ENCODE data around the gene CDYL2. TPM values are rescaled to one million over a fixed set of nuclear protein-coding genes. Genes with fewer than 3 reads are reported as not detected.

CDYL2 gene
- total and polyA plus RNA-seq, 2 experiments from 2014 or later: 7.4 to 12.2 TPM

- Histone ChIP-seq H3K79me2 (no peaks in the 10 kb centered on the region), H4K20me1 (ENCODE audit: insufficient read depth, poor library complexity, severe bottlenecking) (no peaks in the 10 kb centered on the region), H3K36me3 (replicated peaks; ENCODE audit: insufficient read depth, low read depth) (no peaks in the 10 kb centered on the region), H3K4me3 (no peak overlapping the region), H3K4me2 (no peak overlapping the region), H3K27ac (no peak overlapping the region), H2AFZ (no peak overlapping the region), H3K4me1 (ENCODE audit: insufficient read depth) (no peaks in the 10 kb centered on the region), H3K9me3 (ENCODE audit: low read depth) (no peaks in the 10 kb centered on the region), H3K27me3 (no peaks in the 10 kb centered on the region), H3K9me2 (replicated peaks; ENCODE audit: insufficient read depth) (no peaks in the 10 kb centered on the region)
- no peak for DNase-seq (ENCODE audit: low spot score)
- TF ChIP-seq EZH2phosphoT487 (IDR thresholded peaks at IDR 0.05; ENCODE audit: low read depth, severe bottlenecking, unreplicated experiment): no peak
- WGBS (ENCODE audit: low lambda C conversion rate, missing lambda C conversion rate): 97% methylated on average over 9 of the region's 9 CpGs
These were observed 95.6 kb downstream of the CDYL2 start for GRCh38 chr16:80708823-80709222.

- Histone ChIP-seq H3K4me2 (no peak overlapping the region), H2AFZ (no peak overlapping the region), H3K79me2 (no peaks in the 10 kb centered on the region)
These were observed 96.7 kb downstream of the CDYL2 start for GRCh38 chr16:80707686-80708085.

DNA sequence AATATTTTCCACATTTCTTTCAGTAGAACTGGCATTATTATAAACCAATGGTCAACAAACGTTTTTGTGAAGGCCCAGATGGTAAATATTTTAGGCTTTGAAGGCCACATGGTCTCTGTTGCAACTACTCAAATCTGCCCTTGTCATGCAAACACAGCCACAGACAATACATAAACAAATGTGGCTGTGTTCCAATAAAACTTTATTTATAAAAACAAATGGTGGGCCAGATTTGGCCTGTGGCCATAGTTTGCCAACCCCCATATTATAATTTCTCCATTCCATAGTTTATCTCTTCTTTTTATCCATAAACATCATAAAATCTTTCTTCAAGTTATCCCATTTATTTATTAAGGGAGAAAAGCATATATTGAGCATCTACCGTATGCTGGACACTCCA lies 98.8 kb downstream of the CDYL2 start:
- Histone ChIP-seq H3K4me1 (ENCODE audit: insufficient read depth) (no peaks in the 10 kb centered on the region), H3K4me2 (no peak overlapping the region), H3K27me3 (no peaks in the 10 kb centered on the region), H3K79me2 (no peaks in the 10 kb centered on the region), H3K36me3 (replicated peaks; ENCODE audit: insufficient read depth, low read depth) (no peaks in the 10 kb centered on the region), H3K27ac (no peak overlapping the region), H2AFZ (no peak overlapping the region), H3K9me3 (ENCODE audit: low read depth) (no peaks in the 10 kb centered on the region), H4K20me1 (ENCODE audit: insufficient read depth, poor library complexity, severe bottlenecking) (no peaks in the 10 kb centered on the region), H3K9me2 (replicated peaks; ENCODE audit: insufficient read depth) (no peaks in the 10 kb centered on the region), H3K4me3 (no peak overlapping the region)
- no peak for DNase-seq (ENCODE audit: low spot score)
- WGBS (ENCODE audit: low lambda C conversion rate, missing lambda C conversion rate): 74% methylated on average over 2 of the region's 2 CpGs
- TF ChIP-seq CTCF (IDR thresholded peaks at IDR 0.05; ENCODE audit: poor library complexity) (no peak), EZH2 (IDR thresholded peaks at IDR 0.05; ENCODE audit: borderline replicate concordance) (no peak), EZH2phosphoT487 (IDR thresholded peaks at IDR 0.05; ENCODE audit: low read depth, severe bottlenecking, unreplicated experiment) (no peak)

More at GRCh38 chr16:80707686-80708085, 96.7 kb downstream of the CDYL2 start:
- no peaks in the 10 kb centered on the region for H3K9me3 ChIP-seq (ENCODE audit: low read depth)
- H3K27ac ChIP-seq: no peak overlapping the region
- H3K36me3 ChIP-seq (replicated peaks; ENCODE audit: insufficient read depth, low read depth): no peaks in the 10 kb centered on the region
- H4K20me1 ChIP-seq (ENCODE audit: insufficient read depth, poor library complexity, severe bottlenecking): no peaks in the 10 kb centered on the region
- TF ChIP-seq EZH2 (IDR thresholded peaks at IDR 0.05; ENCODE audit: borderline replicate concordance) (no peak), EZH2phosphoT487 (IDR thresholded peaks at IDR 0.05; ENCODE audit: low read depth, severe bottlenecking, unreplicated experiment) (no peak), CTCF (IDR thresholded peaks at IDR 0.05; ENCODE audit: poor library complexity) (no peak)
- no peak for DNase-seq (ENCODE audit: low spot score)
- H3K9me2 ChIP-seq (replicated peaks; ENCODE audit: insufficient read depth): no peaks in the 10 kb centered on the region
- no peak overlapping the region for H3K4me3 ChIP-seq
- H3K27me3 ChIP-seq: no peaks in the 10 kb centered on the region
- no peaks in the 10 kb centered on the region for H3K4me1 ChIP-seq (ENCODE audit: insufficient read depth)

DNA sequence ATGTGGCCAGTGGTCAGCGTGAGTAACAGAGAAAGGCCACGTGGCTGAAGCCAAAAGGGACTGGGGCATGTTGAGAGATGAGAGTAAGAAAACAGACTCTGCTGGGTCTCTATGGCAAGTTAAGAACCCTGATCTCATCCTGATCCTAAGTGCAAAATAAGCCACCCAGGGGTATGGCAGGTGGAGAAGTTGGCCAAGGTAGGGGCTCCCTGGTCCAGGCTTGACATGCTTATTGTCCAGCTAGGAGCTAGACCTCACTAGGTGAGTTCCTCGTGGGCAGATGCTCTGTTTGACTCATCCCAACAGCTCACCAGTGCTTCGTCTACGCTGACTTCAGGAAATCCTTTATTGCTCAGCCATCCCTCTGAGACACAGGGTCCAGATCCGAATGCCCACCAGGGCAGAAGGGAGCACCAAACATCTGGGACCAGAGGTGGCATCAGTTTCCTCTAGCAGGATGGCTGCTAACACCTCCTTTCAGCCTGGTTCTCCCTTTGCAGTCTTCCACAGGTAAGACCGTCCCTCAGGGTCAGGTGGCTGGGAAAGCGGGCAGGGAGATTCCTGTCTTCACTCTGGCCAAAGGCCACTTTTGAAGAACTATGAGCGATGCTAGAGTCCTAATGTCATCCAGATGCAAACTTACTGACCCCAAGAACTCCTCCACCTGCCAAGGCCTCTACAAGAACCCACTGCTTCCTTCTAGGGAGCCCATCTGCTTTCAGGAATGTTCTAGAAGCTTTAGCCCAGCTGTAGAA lies 99.5 kb downstream of the CDYL2 start:
- Histone ChIP-seq H3K27me3 (no peaks in the 10 kb centered on the region), H3K9me2 (replicated peaks; ENCODE audit: insufficient read depth) (no peaks in the 10 kb centered on the region), H3K4me1 (ENCODE audit: insufficient read depth) (no peaks in the 10 kb centered on the region), H3K4me3 (no peak overlapping the region), H2AFZ (no peak overlapping the region), H3K9me3 (ENCODE audit: low read depth) (no peaks in the 10 kb centered on the region), H3K79me2 (no peaks in the 10 kb centered on the region), H3K4me2 (no peak overlapping the region), H3K27ac (no peak overlapping the region), H3K36me3 (replicated peaks; ENCODE audit: insufficient read depth, low read depth) (no peaks in the 10 kb centered on the region), H4K20me1 (ENCODE audit: insufficient read depth, poor library complexity, severe bottlenecking) (no peaks in the 10 kb centered on the region)
- TF ChIP-seq CTCF (IDR thresholded peaks at IDR 0.05; ENCODE audit: poor library complexity) (no peak), EZH2phosphoT487 (IDR thresholded peaks at IDR 0.05; ENCODE audit: low read depth, severe bottlenecking, unreplicated experiment) (no peak), EZH2 (IDR thresholded peaks at IDR 0.05; ENCODE audit: borderline replicate concordance) (no peak)
- no peak for DNase-seq (ENCODE audit: low spot score)
- 94% methylated on average over 9 of the region's 9 CpGs for WGBS (ENCODE audit: low lambda C conversion rate, missing lambda C conversion rate)

Measured in hepatocyte (in vitro differentiated cells).